ENCODE measurements around the gene RHOD. TPM values are rescaled to one million over a fixed set of nuclear protein-coding genes. Genes with fewer than 3 reads are reported as not detected.

The RHOD gene
- 10 to 100 TPM in 1 of 4 donors, 1 to 10 TPM in 3; 5.6 to 18.9 (median 8.8) TPM for polyA plus RNA-seq (ENCODE audit: insufficient read length in 4 of 4)

GRCh38 chr11:67056267-67057204 is at the start of gene RHOD:
Gene RHOD (plus strand): TSS chr11:67056847. CDS start chr11:67056903, 56 bp downstream.
- DNase-seq (ENCODE audit: low read depth in 4 of 4, low spot score in 3 of 4), result no peak

GRCh38 chr11:67007126-67007525 is 49.5 kb upstream of the RHOD start:
- DNase-seq (ENCODE audit: low read depth in 4 of 4, low spot score in 3 of 4), result no peak

GRCh38 chr11:67010296-67010905 is 46.2 kb upstream of the RHOD start:
- no peak for DNase-seq (ENCODE audit: low read depth in 4 of 4, low spot score in 3 of 4)

GRCh38 chr11:67013511-67014045 is 43.1 kb upstream of the RHOD start:
- DNase-seq (ENCODE audit: low read depth in 4 of 4, low spot score in 3 of 4), result no peak

- no peak for DNase-seq (ENCODE audit: low read depth in 4 of 4, low spot score in 3 of 4)
These were observed 42.3 kb upstream of the RHOD start for GRCh38 chr11:67014343-67014742.

- no peak for DNase-seq (ENCODE audit: low read depth in 4 of 4, low spot score in 3 of 4)
These were observed 41.6 kb upstream of the RHOD start for GRCh38 chr11:67015048-67015447.

GRCh38 chr11:67016550-67016949 is 40.1 kb upstream of the RHOD start:
- no peak for DNase-seq (ENCODE audit: low read depth in 4 of 4, low spot score in 3 of 4)

- DNase-seq (ENCODE audit: low read depth in 4 of 4, low spot score in 3 of 4), result no peak
These were observed 35.7 kb upstream of the RHOD start for GRCh38 chr11:67020949-67021348.

GRCh38 chr11:67022341-67022933 is 34.2 kb upstream of the RHOD start:
- DNase-seq (ENCODE audit: low read depth in 4 of 4, low spot score in 3 of 4), result no peak

GRCh38 chr11:67022961-67023956 is 33.4 kb upstream of the RHOD start, which contains the start of gene SYT12:
Gene SYT12 (plus strand): TSS chr11:67023134. CDS start chr11:67030145, 7,011 bp downstream.
- no peak for DNase-seq (ENCODE audit: low read depth in 4 of 4, low spot score in 3 of 4)

GRCh38 chr11:67023957-67024353 is 32.7 kb upstream of the RHOD start:
- DNase-seq (ENCODE audit: low read depth in 4 of 4, low spot score in 3 of 4), result no peak

GRCh38 chr11:67024410-67024809 is 32.2 kb upstream of the RHOD start:
- DNase-seq (ENCODE audit: low read depth in 4 of 4, low spot score in 3 of 4), result no peak

- no peak for DNase-seq (ENCODE audit: low read depth in 4 of 4, low spot score in 3 of 4)
These were observed 31.7 kb upstream of the RHOD start for GRCh38 chr11:67024966-67025365.

- no peak for DNase-seq (ENCODE audit: low read depth in 4 of 4, low spot score in 3 of 4)
These were observed 30.9 kb upstream of the RHOD start for GRCh38 chr11:67025750-67026149.

GRCh38 chr11:67026941-67027340 is 29.7 kb upstream of the RHOD start:
- DNase-seq (ENCODE audit: low read depth in 4 of 4, low spot score in 3 of 4), result no peak

GRCh38 chr11:67027483-67027930 is 29.1 kb upstream of the RHOD start:
- DNase-seq (ENCODE audit: low read depth in 4 of 4, low spot score in 3 of 4), result no peak

- DNase-seq (ENCODE audit: low read depth in 4 of 4, low spot score in 3 of 4), result no peak
These were observed 28.6 kb upstream of the RHOD start for GRCh38 chr11:67027943-67028542.

GRCh38 chr11:67029146-67029545 is 27.5 kb upstream of the RHOD start:
- DNase-seq (ENCODE audit: low read depth in 4 of 4, low spot score in 3 of 4), result no peak

GRCh38 chr11:67030976-67031375 is 25.7 kb upstream of the RHOD start:
- DNase-seq (ENCODE audit: low read depth in 4 of 4, low spot score in 3 of 4), result no peak

Measured in left renal pelvis (tissue), 4 donors.